Activated CD4-positive, CD25-positive, alpha-beta regulatory T cell treated with anti-CD3 and anti-CD28 coated beads, Interleukin-2, amount 50 U/mL, for 16 hours (primary cell): ENCODE results near the gene TMEM229B.

Source experiments
- DNase-seq: peaks from one replicate; pipeline ENCODE4 v3.0.0-alpha.2; 2020; ENCODE audit warnings: low read depth, low spot score

Gene TMEM229B

GRCh38 chr14:67487937-67488893, at the start of gene TMEM229B:
TSS of gene TMEM229B (minus strand) at chr14:67488721. CDS start at chr14:67473923, 14,798 bp downstream.
- DNase-seq = peak; percentile 45

GRCh38 chr14:67537736-67538135, 49.2 kb upstream of the TMEM229B start:
- no peak for DNase-seq

- no peak for DNase-seq
These were observed 47.6 kb upstream of the TMEM229B start for GRCh38 chr14:67536087-67536486.

GRCh38 chr14:67533754-67534085, 45.2 kb upstream of the TMEM229B start:
- no peak for DNase-seq

- DNase-seq = no peak
These were observed 44.7 kb upstream of the TMEM229B start, which contains the start of gene PLEKHH1 for GRCh38 chr14:67532998-67533753. TSS of gene PLEKHH1 (plus strand) at chr14:67533290. CDS start at chr14:67541868, 8,578 bp downstream.

- no peak for DNase-seq
These were observed 44.1 kb upstream of the TMEM229B start for GRCh38 chr14:67532606-67532997.

- no peak for DNase-seq
These were observed 41.7 kb upstream of the TMEM229B start for GRCh38 chr14:67529947-67530935.

GRCh38 chr14:67528276-67528675, 39.8 kb upstream of the TMEM229B start:
- DNase-seq = no peak

- DNase-seq = no peak
These were observed 39.2 kb upstream of the TMEM229B start for GRCh38 chr14:67527756-67528155.

GRCh38 chr14:67526676-67527459, 38.3 kb upstream of the TMEM229B start:
- DNase-seq = no peak

- DNase-seq = no peak
These were observed 37.7 kb upstream of the TMEM229B start for GRCh38 chr14:67526181-67526580.

GRCh38 chr14:67525389-67525788, 36.9 kb upstream of the TMEM229B start:
- no peak for DNase-seq

- no peak for DNase-seq
These were observed 36.1 kb upstream of the TMEM229B start for GRCh38 chr14:67524634-67524963.

GRCh38 chr14:67523764-67524633, 35.5 kb upstream of the TMEM229B start:
- DNase-seq = no peak

- DNase-seq = no peak
These were observed 33.7 kb upstream of the TMEM229B start for GRCh38 chr14:67522270-67522669.

- no peak for DNase-seq
These were observed 32.0 kb upstream of the TMEM229B start for GRCh38 chr14:67520482-67520881.

GRCh38 chr14:67519406-67519805, 30.9 kb upstream of the TMEM229B start:
- DNase-seq = no peak

- no peak for DNase-seq
These were observed 28.6 kb upstream of the TMEM229B start for GRCh38 chr14:67517083-67517482.

GRCh38 chr14:67516676-67517075, 28.2 kb upstream of the TMEM229B start:
- DNase-seq = no peak
